HepG2 (cell line): Measurements from ENCODE around the gene WNK2. TPM values are rescaled to one million over a fixed set of nuclear protein-coding genes. Genes with fewer than 3 reads are reported as not detected.
"Not testable (repeated sequence)": the region's sequence is repeated elsewhere in the genome, so short reads cannot be mapped to it uniquely, and the experiment has no call there.

ENCODE experiments used
- ATAC-seq: fragments of 200-7000 bp; cut with Tn5 transposase; 3 replicates; pipeline ENCODE4 v1.9.1; 2020; ENCODE audit warnings: mild to moderate bottlenecking, moderate library complexity
- BruUV-seq: library from RNA; stranded (reverse); fragments of 400-500 nt; replicated peaks from 2 replicates; lab custom pipeline; 2021; lab: Mats Ljungman, UMichigan
- CTCF ChIA-PET: fragments of 300-600 bp; formaldehyde crosslinking; extraction: SDS; loops from one replicate; lab custom pipeline; 2021; ENCODE audit warnings: low total read pairs, inconsistent platforms, low intra/inter-chr PET ratio; lab: Yijun Ruan, JAX
- POLR2A ChIA-PET: fragments of 350-600 bp; sonication (Branson Sonifier 250); formaldehyde crosslinking; loops from one replicate; lab custom pipeline; 2020; ENCODE audit warnings: antibody characterized with exemption, inconsistent platforms; lab: Yijun Ruan, JAX
- DNase-seq: peaks from one replicate; pipeline ENCODE4 v3.0.0-alpha.2; 2015; ENCODE audit warnings: low spot score
- FAIRE-seq: peaks from 3 replicates; lab custom pipeline; 2011; peaks lifted over from hg19 to GRCh38; lab: Jason Lieb, UNC
- H2AFZ ChIP-seq: one replicate; pipeline ENCODE4 v1.6.1; 2011; ENCODE audit warnings: low read length, inconsistent platforms
- H3K27ac ChIP-seq: fragments of 300-600 bp; 3 replicates; pipeline ENCODE4 v1.8.0; 2011; ENCODE audit warnings: mixed run types, mild to moderate bottlenecking, mixed read lengths, low read length, inconsistent platforms; ENCODE audit not compliant: insufficient read depth; ENCODE audit errors: extremely low read length
- H3K27me3 ChIP-seq, 2 experiments: fragments of 200-600 bp in 1 of 2; 2 replicates in 1 of 2; 3 replicates in 1 of 2; pipeline versions ENCODE4 v1.6.0 to v1.8.0; 2011; ENCODE audit warnings: low read length in 2 of 2, mild to moderate bottlenecking in 2 of 2, moderate library complexity in 2 of 2, inconsistent platforms in 1 of 2; ENCODE audit not compliant: insufficient read depth in 2 of 2, control insufficient read depth in 1 of 2
- H3K36me3 ChIP-seq, 2 experiments: fragments of 200-600 bp in 1 of 2; replicated peaks in 1 of 2; 2 replicates in 1 of 2; 3 replicates in 1 of 2; pipeline versions ENCODE4 v1.5.1 to v1.8.0; 2011; ENCODE audit warnings: low read length in 2 of 2, inconsistent platforms in 1 of 2; ENCODE audit not compliant: insufficient read depth in 2 of 2, control insufficient read depth in 1 of 2
- H3K4me1 ChIP-seq: 2 replicates; pipeline ENCODE4 v1.5.1; 2012; ENCODE audit warnings: low read length, inconsistent platforms; ENCODE audit not compliant: insufficient read depth
- H3K4me2 ChIP-seq: 2 replicates; pipeline ENCODE4 v1.6.0; 2011; ENCODE audit warnings: low read depth, low read length, inconsistent platforms
- H3K4me3 ChIP-seq, 3 experiments: fragments of 200-600 bp in 1 of 3; sonication (generic), shearing (Covaris generic) in 1 of 3; replicated peaks in 1 of 3; 2 replicates each; pipeline ENCODE4 v1.5.1; 2011 to 2016; ENCODE audit warnings: low read length in 3 of 3, inconsistent platforms in 2 of 3, low read depth in 2 of 3, mild to moderate bottlenecking in 2 of 3, control low read depth in 1 of 3, mixed read lengths in 1 of 3; ENCODE audit not compliant: insufficient read depth in 1 of 3
- H3K79me2 ChIP-seq: one replicate; pipeline ENCODE4 v1.6.1; 2011; ENCODE audit warnings: low read length, inconsistent platforms; ENCODE audit not compliant: insufficient read depth
- H3K9ac ChIP-seq: 2 replicates; pipeline ENCODE4 v1.6.0; 2011; ENCODE audit warnings: mild to moderate bottlenecking, low read depth, low read length, inconsistent platforms; ENCODE audit not compliant: insufficient read depth
- H3K9me3 ChIP-seq: 2 replicates; pipeline ENCODE4 v1.5.1; 2012; ENCODE audit warnings: mild to moderate bottlenecking, low read length
- H4K20me1 ChIP-seq: 2 replicates; pipeline ENCODE4 v1.6.0; 2011; ENCODE audit warnings: inconsistent platforms, mild to moderate bottlenecking, low read length, moderate library complexity; ENCODE audit not compliant: insufficient read depth
- CCDC6 ChIP-seq: sonication (generic); formaldehyde crosslinking; IDR thresholded peaks from 2 replicates; pipeline ENCODE4 v1.8.1; 2022; ENCODE audit warnings: mild to moderate bottlenecking, missing genetic modification reagents, moderate library complexity
- HDAC2 ChIP-seq: sonication (generic); formaldehyde crosslinking; IDR thresholded peaks from 2 replicates; pipeline ENCODE4 v1.4.0; 2020; ENCODE audit warnings: missing genetic modification reagents
- HNRNPH1 ChIP-seq: fragments of 200-400 bp; formaldehyde crosslinking; optimal IDR thresholded peaks from 2 replicates; pipeline ENCODE3; 2017; ENCODE audit warnings: mild to moderate bottlenecking, low read depth, low read length
- PCBP2 ChIP-seq: fragments of 200-400 bp; formaldehyde crosslinking; optimal IDR thresholded peaks from 2 replicates; pipeline ENCODE3; 2018; ENCODE audit warnings: low read length, low read depth; ENCODE audit not compliant: poor library complexity, severe bottlenecking
- RNF219 ChIP-seq: sonication (generic); formaldehyde crosslinking; IDR thresholded peaks from 2 replicates; pipeline ENCODE4 v1.5.0; 2020; ENCODE audit warnings: mild to moderate bottlenecking, missing genetic modification reagents
- TBX2 ChIP-seq: sonication (generic); formaldehyde crosslinking; IDR thresholded peaks from 2 replicates; pipeline ENCODE4 v1.5.0; 2020; ENCODE audit warnings: missing genetic modification reagents, mild to moderate bottlenecking, borderline replicate concordance
- ZIK1 ChIP-seq: sonication (generic); formaldehyde crosslinking; IDR thresholded peaks from 2 replicates; pipeline ENCODE4 v1.5.0; 2020; ENCODE audit warnings: mild to moderate bottlenecking, low read depth, missing genetic modification reagents, borderline replicate concordance
- ZNF564 ChIP-seq: sonication (generic); formaldehyde crosslinking; IDR thresholded peaks from 2 replicates; pipeline ENCODE4 v1.8.1; 2023; ENCODE audit warnings: mild to moderate bottlenecking, missing genetic modification reagents
- ZNF589 ChIP-seq: sonication (generic); formaldehyde crosslinking; conservative IDR thresholded peaks from 2 replicates; pipeline ENCODE4 v1.8.0; 2022; ENCODE audit warnings: mild to moderate bottlenecking, moderate library complexity, missing genetic modification reagents
- ZSCAN20 ChIP-seq: sonication (generic); formaldehyde crosslinking; IDR thresholded peaks from 2 replicates; pipeline ENCODE4 v1.4.0; 2020; ENCODE audit warnings: missing genetic modification reagents, mild to moderate bottlenecking, borderline replicate concordance
- WGBS: methylation state at CpG from one replicate; pipeline ENCODE4 v1.1.6; 2017; ENCODE audit warnings: low lambda C conversion rate; 5-methylcytosine and 5-hydroxymethylcytosine counted together
- in situ Hi-C: cut with HindIII; loops from 2 replicates; pipeline ENCODE4 v1.10.0; 2017; ENCODE audit warnings: low pct_unique_long_range_greater_than_20kb; ENCODE audit not compliant: extremely low pct_ligation_motif_present
- intact Hi-C: fragments of 100-400 bp; cut with micrococcal nuclease; formaldehyde crosslinking; loops from one replicate; pipeline ENCODE4 v1.10.0; 2022; ENCODE audit not compliant: unreplicated experiment
- polyA plus RNA-seq, 8 experiments: library from polyadenylated mRNA; depleted of rRNA in 3 of 8; stranded (reverse) in 7 of 8; unstranded in 1 of 8; fragments of >200 nt; fragmentation: Illumina TruSeq in 4 of 8; extraction: Trizol in 4 of 8; gene quantifications; 2 replicates each; pipeline versions ENCODE4 v1.2.1 to v1.2.3, GENCODE V29; 2011 to 2016; ENCODE audit warnings: low read depth in 4 of 8, missing spikeins in 1 of 8, mixed read lengths in 1 of 8; ENCODE audit not compliant: insufficient read depth in 1 of 8
- total RNA-seq, 5 experiments: library from RNA; depleted of rRNA; stranded (reverse); fragments of >200 nt; fragmentation: Illumina TruSeq; extraction: Trizol; gene quantifications; 2 replicates each; pipeline ENCODE4 v1.2.3, GENCODE V29; 2016; ENCODE audit warnings: low read depth in 1 of 5

WNK2 gene
- total and polyA plus RNA-seq, 2 of the 13 experiments (the other 11 are each of a cell fraction or from before 2014, with no cell fraction given) = 10.5 to 12.0 TPM

DNA sequence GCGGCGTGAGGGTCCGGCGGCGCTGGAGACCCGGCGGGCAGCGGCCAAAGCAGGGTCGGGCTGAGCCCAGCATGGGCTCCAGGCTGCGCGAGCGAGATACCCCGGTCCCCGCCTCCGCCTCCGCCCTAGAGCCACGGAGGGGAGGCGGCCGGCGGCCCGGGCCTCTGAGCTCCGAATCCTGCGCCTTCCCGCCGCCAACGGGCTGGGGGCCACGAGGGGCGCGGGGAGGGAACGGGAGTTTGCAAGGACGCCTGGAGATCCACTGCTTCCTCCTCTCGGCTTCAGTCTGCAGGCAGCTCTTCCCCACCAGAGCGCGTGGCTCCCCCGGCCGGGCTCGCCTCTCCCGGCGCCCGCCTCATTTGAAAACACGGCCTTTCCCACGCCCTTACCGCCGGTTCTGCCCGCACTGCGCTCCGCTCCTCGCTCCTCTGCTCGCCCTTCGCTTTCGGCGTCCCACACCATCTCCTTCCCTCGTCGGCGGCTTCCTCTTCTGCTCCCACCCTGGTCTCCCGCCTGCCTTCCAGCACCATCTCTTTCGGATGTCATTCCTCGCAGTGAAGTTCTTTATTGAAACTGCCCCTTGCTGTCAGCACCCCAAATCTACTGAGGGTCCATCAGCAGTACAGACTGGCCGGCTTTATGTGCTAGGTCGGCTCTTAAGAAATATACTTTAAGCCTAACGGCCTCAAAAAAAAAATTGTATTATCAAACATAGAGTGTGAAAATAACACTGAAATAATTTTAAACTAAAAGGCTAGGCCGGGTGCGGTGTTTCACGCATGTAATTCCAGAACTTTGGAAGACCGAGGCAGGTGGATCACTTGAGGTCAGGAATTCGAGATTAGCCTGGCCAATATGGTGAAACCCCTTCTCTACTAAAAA is 162.5 kb downstream of the WNK2 start:
- POLR2A ChIA-PET = no interaction called here
- no peaks in the 10 kb centered on the region for H3K79me2 ChIP-seq
- intact Hi-C loops (no loop called here), in situ Hi-C loops (no loop called here)
- H3K27ac ChIP-seq = no peak overlapping the region
- no peaks in the 10 kb centered on the region for H4K20me1 ChIP-seq
- no TSS peak for BruUV-seq
- peaks cover 10% of the 10 kb centered on the region; the same call in 1 of the 2 replicates for H3K4me1 ChIP-seq
- 84% methylated on average over 53 of the region's 66 CpGs for WGBS
- H3K36me3 ChIP-seq = no peaks in the 10 kb centered on the region
- H3K9ac ChIP-seq = no peak overlapping the region
- H3K9me3 ChIP-seq = no peaks in the 10 kb centered on the region
- no peak overlapping the region for H2AFZ ChIP-seq
- no peak for FAIRE-seq
- ATAC-seq = no peak
- no peak overlapping the region for H3K4me2 ChIP-seq
- DNase-seq = no peak
- TF ChIP-seq CCDC6 (CRISPR knock-in tag) (no peak), ZNF564 (no peak), TBX2 (CRISPR knock-in tag) (no peak), RNF219 (CRISPR knock-in tag) (no peak), HDAC2 (CRISPR knock-in tag) (no peak), HNRNPH1 (no peak), PCBP2 (no peak), ZIK1 (CRISPR knock-in tag) (no peak), ZSCAN20 (CRISPR knock-in tag) (no peak), ZNF589 (CRISPR knock-in tag) (no peak)
- TF ChIP-seq, all 625 proteins: peak for 0
- Histone ChIP-seq H3K27me3 (peaks cover 0 to 12% of the 10 kb centered on the region in 2 experiments; a peak in 2 of 5 replicates), H3K4me3 (no peak overlapping the region)
- CTCF ChIA-PET = no interaction called here

GRCh38 chr9:93347371-93347975 is 163.5 kb downstream of the WNK2 start:
- CTCF ChIA-PET, H3K27ac ChIP-seq, BruUV-seq, H4K20me1 ChIP-seq, H3K4me1 ChIP-seq, POLR2A ChIA-PET, H3K4me3 ChIP-seq, H2AFZ ChIP-seq, H3K36me3 ChIP-seq, FAIRE-seq, ATAC-seq, in situ Hi-C loops, H3K79me2 ChIP-seq, H3K4me2 ChIP-seq, H3K9ac ChIP-seq, H3K9me3 ChIP-seq, DNase-seq, intact Hi-C loops: not testable (repeated sequence)
- 50% methylated on average over 9 of the region's 9 CpGs for WGBS
- peaks cover 0 to 12% of the 10 kb centered on the region in 2 experiments; a peak in 2 of 5 replicates for H3K27me3 ChIP-seq
